ENCODE results near the gene TNRC18. TPM values are rescaled to one million over a fixed set of nuclear protein-coding genes. Genes with fewer than 3 reads are reported as not detected.

TNRC18 gene
- total RNA-seq, 1 donor from 2014 or later = 169 TPM

DNA sequence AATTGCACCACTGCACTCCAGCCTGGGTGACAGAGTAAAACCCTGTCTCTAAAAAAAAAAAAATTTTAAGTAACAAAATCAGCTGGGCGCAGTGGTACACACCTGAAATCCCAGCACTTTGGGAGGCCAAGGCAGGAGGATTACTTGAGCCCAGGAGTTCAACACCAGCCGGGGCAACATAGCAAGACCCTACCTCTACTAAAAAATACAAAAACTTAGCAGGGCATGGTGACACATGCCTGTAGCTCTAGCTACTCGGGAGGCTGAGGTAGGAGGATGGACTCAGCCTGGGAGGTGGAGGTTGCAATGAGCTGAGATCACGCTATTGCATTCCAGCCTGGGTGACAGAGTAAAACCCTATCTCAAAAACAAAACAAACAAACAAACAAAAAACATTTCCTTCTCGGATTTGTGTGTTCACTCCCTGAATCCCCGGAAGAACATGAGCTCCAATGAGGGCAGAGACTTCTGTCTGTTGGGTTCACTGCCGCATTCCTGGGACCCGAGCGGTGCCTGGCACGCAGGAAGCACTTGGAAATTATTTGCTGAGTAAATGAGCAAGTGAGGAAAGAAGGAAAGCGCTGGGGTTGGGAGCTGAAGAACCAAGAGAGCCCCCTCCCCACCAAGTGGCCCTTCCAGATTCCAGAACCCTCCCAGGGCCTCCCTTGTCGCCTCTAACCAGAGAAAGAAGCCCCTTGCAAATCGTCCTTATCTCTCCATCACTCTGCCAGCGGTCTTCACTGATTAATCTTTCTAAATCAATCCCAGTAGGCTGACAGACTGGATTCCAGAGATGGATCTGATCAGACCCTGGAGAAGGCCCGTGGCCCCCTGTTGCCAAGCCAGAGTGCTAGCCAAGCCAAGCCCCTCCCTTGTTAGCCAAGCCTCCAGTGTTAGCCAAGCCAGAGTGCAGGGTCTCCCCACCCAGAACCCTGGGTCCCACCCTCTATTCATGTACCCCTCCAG is 6.2 kb downstream of the TNRC18 start:
- no peak for DNase-seq (ENCODE audit: extremely low spot score, unreplicated experiment)
- no peak for TF ChIP-seq CTCF (conservative IDR thresholded peaks at IDR 0.05)
- Mint-ChIP-seq H3K4me1 (ENCODE audit: unreplicated experiment) (peaks cover 33% of the 10 kb centered on the region), H3K4me3 (peak overlapping the region; percentile 87), H3K36me3 (peaks cover 20% of the 10 kb centered on the region), H3K27me3 (peaks cover 7% of the 10 kb centered on the region), H3K9me3 (no peaks in the 10 kb centered on the region), H3K27ac (peak overlapping the region; percentile 98)

DNA sequence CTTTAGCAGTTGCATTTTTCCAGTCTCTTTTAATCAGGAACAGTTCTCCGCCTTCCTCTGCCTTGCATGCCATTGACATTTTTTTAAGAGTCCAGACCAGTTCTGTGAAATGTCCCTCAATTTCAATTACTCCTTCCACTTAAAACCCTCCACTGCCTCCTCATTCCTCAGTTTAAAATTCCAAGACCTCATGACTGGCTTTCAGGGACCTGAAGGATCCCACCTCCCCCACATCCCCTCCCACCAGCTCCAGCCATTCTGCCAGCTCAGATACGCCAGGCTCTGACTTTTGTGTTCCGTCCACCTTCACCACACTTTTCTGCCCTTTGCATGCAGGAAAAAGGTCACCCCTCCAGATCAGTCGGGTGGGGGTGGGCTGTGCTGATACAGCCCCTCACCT is 8.7 kb downstream of the TNRC18 start:
- Mint-ChIP-seq H3K4me1 (ENCODE audit: unreplicated experiment) (peaks cover 39% of the 10 kb centered on the region), H3K36me3 (peaks cover 28% of the 10 kb centered on the region), H3K27me3 (peaks cover 7% of the 10 kb centered on the region), H3K4me3 (peak overlapping the region; percentile 77), H3K27ac (peak overlapping the region; percentile 69), H3K9me3 (no peaks in the 10 kb centered on the region)
- no peak for DNase-seq (ENCODE audit: extremely low spot score, unreplicated experiment)
- no peak for TF ChIP-seq CTCF (conservative IDR thresholded peaks at IDR 0.05)

DNA sequence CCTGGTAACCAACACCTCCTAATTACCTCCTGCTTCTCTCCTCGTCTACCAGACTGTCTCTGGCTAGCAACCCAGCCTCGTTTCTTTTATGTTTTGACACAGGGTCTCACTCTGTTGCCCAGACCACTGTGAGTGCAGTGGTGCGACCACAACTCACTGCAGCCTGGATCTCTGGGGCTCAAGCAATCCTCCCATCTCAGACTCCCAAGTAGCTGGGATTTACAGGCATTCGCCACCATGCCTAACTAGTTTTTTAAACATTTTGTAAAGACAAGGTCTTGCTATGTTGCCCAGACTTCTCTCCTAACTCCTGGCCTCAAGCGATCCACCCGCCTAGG is 10.2 kb downstream of the TNRC18 start:
- Mint-ChIP-seq H3K9me3 (no peaks in the 10 kb centered on the region), H3K4me1 (ENCODE audit: unreplicated experiment) (peaks cover 43% of the 10 kb centered on the region), H3K27ac (peak overlapping the region; percentile 85), H3K36me3 (peaks cover 35% of the 10 kb centered on the region), H3K27me3 (peaks cover 2% of the 10 kb centered on the region), H3K4me3 (peak overlapping the region; percentile 17)
- no peak for DNase-seq (ENCODE audit: extremely low spot score, unreplicated experiment)
- no peak for TF ChIP-seq CTCF (conservative IDR thresholded peaks at IDR 0.05)

DNA sequence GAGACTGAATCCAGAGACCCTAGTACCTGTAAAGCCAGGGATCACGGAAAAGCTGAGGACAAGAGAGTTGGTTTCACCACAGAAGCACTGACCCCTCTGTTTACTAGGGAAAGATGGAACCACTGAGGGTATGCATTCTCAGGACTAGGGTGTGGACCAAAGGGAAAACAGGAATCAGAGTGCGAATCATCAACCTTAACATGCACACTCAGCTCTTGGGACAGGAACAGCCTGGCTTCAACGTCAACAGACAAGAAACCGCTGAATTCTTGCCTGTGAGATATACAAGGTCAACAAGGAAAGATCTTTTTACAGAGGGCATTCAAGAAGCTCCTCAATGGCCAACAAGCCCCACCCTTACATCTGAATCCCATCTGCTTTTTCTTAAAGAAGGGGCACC is 14.9 kb downstream of the TNRC18 start:
- no peak for DNase-seq (ENCODE audit: extremely low spot score, unreplicated experiment)
- Mint-ChIP-seq H3K4me1 (ENCODE audit: unreplicated experiment) (peaks cover 29% of the 10 kb centered on the region), H3K9me3 (no peaks in the 10 kb centered on the region), H3K27ac (peak overlapping the region; percentile 23), H3K27me3 (no peaks in the 10 kb centered on the region), H3K4me3 (peak overlapping the region; percentile 18), H3K36me3 (peaks cover 30% of the 10 kb centered on the region)
- TF ChIP-seq CTCF (conservative IDR thresholded peaks at IDR 0.05) = no peak

DNA sequence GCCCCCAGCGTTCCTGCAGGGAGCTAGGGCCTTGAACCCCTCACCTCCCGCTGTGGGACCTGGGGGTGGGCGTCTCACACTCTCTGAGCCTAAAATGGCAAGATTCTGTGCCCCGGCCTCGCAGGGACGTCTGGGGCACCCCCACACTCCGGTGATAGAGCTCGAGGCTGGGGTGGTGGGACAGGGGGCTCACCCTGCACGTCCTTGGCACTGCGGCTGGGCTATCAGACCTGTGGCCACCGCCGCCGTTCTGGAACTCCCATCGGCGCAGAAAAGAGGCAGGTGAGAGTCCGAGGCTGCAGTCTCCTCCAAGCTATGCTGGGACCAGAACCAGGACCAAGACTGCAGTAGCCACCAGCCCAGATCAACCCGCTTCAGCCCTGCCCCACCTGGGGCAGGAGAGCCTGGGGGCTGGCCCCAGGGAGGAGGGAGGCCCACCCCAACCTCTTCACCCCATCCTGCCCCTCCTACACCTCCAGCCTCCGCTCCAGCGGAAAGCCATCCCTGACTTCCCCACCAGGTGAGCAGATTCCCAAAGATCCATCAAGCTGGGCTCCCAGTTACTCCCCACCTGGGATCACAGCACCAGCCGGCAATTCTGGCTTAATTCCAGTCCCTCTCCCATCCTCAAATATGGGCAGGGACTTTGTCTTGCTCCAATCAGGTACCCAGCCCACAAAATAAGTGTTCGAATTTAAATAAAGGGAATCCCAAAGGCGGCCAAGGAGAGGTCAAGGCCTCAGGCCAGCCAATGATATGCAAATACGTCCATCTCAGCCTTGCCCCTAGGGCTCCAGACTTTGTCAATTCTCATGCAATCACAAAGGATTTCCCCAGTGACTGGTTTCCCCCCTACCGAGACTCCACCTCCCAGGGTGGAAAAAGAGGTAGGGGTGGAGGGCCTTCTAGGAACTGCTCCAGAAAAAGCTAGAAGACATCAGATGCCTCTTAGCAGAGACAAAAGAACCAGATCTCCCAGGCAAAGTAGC is 16.4 kb downstream of the TNRC18 start:
- Mint-ChIP-seq H3K27ac (peak overlapping the region; percentile 9), H3K36me3 (peaks cover 23% of the 10 kb centered on the region), H3K9me3 (no peaks in the 10 kb centered on the region), H3K27me3 (no peaks in the 10 kb centered on the region), H3K4me3 (peak overlapping the region; percentile 1), H3K4me1 (ENCODE audit: unreplicated experiment) (peaks cover 22% of the 10 kb centered on the region)
- DNase-seq (ENCODE audit: extremely low spot score, unreplicated experiment) = no peak
- no peak for TF ChIP-seq CTCF (conservative IDR thresholded peaks at IDR 0.05)
